Fibroblast of lung (primary cell): ENCODE measurements around the gene NHSL2. TPM values are rescaled to one million over a fixed set of nuclear protein-coding genes. Genes with fewer than 3 reads are reported as not detected.

Experiments used
- DNase-seq, 2 donors: peaks; one replicate each; pipeline versions ENCODE4 v3.0.0 to v3.0.0-alpha.2; 2010; ENCODE audit warnings: low read depth in 2 of 2
- H2AFZ ChIP-seq: 2 replicates; pipeline ENCODE4 v1.5.1; 2012; ENCODE audit warnings: low read length, control low read depth, inconsistent platforms
- H3K27ac ChIP-seq: 2 replicates; pipeline ENCODE4 v1.5.1; 2011; ENCODE audit warnings: low read length, control low read depth; ENCODE audit not compliant: insufficient read depth
- H3K27me3 ChIP-seq: 2 replicates; pipeline ENCODE4 v1.5.1; 2011; ENCODE audit warnings: mild to moderate bottlenecking, low read length; ENCODE audit not compliant: control insufficient read depth, insufficient read depth
- H3K36me3 ChIP-seq: 2 replicates; pipeline ENCODE4 v1.5.1; 2011; ENCODE audit warnings: low read length; ENCODE audit not compliant: control insufficient read depth, insufficient read depth
- H3K4me1 ChIP-seq: 2 replicates; pipeline ENCODE4 v1.5.1; 2011; ENCODE audit warnings: low read length; ENCODE audit not compliant: control insufficient read depth, insufficient read depth; ENCODE audit errors: extremely low read depth
- H3K4me2 ChIP-seq: 2 replicates; pipeline ENCODE4 v1.5.1; 2011; ENCODE audit warnings: low read length, control low read depth; ENCODE audit not compliant: insufficient read depth; ENCODE audit errors: extremely low read depth
- H3K4me3 ChIP-seq, 4 experiments: fragments of 200-600 bp in 1 of 4; sonication (generic) in 1 of 4; replicated peaks in 1 of 4; 2 replicates each; pipeline ENCODE4 v1.5.1; 2011 to 2016; ENCODE audit warnings: low read length in 4 of 4, low read depth in 3 of 4, mild to moderate bottlenecking in 3 of 4, control low read depth in 2 of 4, inconsistent platforms in 1 of 4, mixed read lengths in 1 of 4; ENCODE audit not compliant: insufficient read depth in 1 of 4; ENCODE audit errors: control extremely low read depth in 1 of 4
- H3K79me2 ChIP-seq: 2 replicates; pipeline ENCODE4 v1.5.1; 2012; ENCODE audit warnings: mild to moderate bottlenecking, low read length, inconsistent platforms; ENCODE audit not compliant: control insufficient read depth, insufficient read depth
- H3K9ac ChIP-seq: 2 replicates; pipeline ENCODE4 v1.5.1; 2011; ENCODE audit warnings: mild to moderate bottlenecking, low read length, control low read depth; ENCODE audit not compliant: insufficient read depth
- H3K9me3 ChIP-seq: 2 replicates; pipeline ENCODE4 v1.5.1; 2012; ENCODE audit warnings: low read depth, low read length; ENCODE audit not compliant: control insufficient read depth, insufficient read depth
- H4K20me1 ChIP-seq: 2 replicates; pipeline ENCODE4 v1.5.1; 2011; ENCODE audit warnings: low read length; ENCODE audit not compliant: control insufficient read depth, insufficient read depth; ENCODE audit errors: extremely low read depth
- CTCF ChIP-seq, 2 donors: IDR thresholded peaks in 1 of 2; conservative IDR thresholded peaks in 1 of 2; 1 replicate in 1 of 2; 2 replicates in 1 of 2; pipeline ENCODE4 v1.5.1; 2011 to 2012; ENCODE audit warnings: low read length in 2 of 2, control low read depth in 1 of 2, inconsistent platforms in 1 of 2, low read depth in 1 of 2, mild to moderate bottlenecking in 1 of 2
- EZH2 ChIP-seq: IDR thresholded peaks from 2 replicates; pipeline ENCODE4 v1.5.1; 2012; ENCODE audit warnings: low read length, control low read depth, mild to moderate bottlenecking; ENCODE audit errors: missing control alignments
- polyA plus RNA-seq, 2 donors: library from polyadenylated mRNA; depleted of rRNA in 1 of 2; stranded (reverse) in 1 of 2; unstranded in 1 of 2; fragments of >200 nt; gene quantifications; 2 replicates each; pipeline ENCODE4 v1.2.1, GENCODE V29; 2011 to 2012; ENCODE audit warnings: missing spikeins in 1 of 2
- total RNA-seq: library from RNA; depleted of rRNA; stranded (reverse); fragments of >200 nt; gene quantifications from 2 replicates; pipeline ENCODE4 v1.2.1, GENCODE V29; 2014

Gene NHSL2
- total and polyA plus RNA-seq, 2 donors (not counting 1 experiment from before 2014, with no cell fraction given) = 4.3 to 9.7 TPM

GRCh38 chrX:71938371-71938770 lies 27.7 kb downstream of the NHSL2 start:
- DNase-seq = peak in 1 of 2 donors; percentile 67

GRCh38 chrX:71941145-71941544 lies 30.5 kb downstream of the NHSL2 start:
- DNase-seq = peak in 1 of 2 donors; percentile 53
- Histone ChIP-seq H3K9me3 (no peaks in the 10 kb centered on the region), H2AFZ (no peak overlapping the region), H3K27ac (no peak overlapping the region), H3K4me2 (no peak overlapping the region), H3K9ac (no peak overlapping the region), H4K20me1 (no peaks in the 10 kb centered on the region), H3K4me1 (no peaks in the 10 kb centered on the region), H3K36me3 (no peaks in the 10 kb centered on the region), H3K27me3 (no peaks in the 10 kb centered on the region), H3K79me2 (no peaks in the 10 kb centered on the region), H3K4me3 (no peak overlapping the region)
- TF ChIP-seq EZH2 (no peak), CTCF (conservative IDR thresholded peaks at IDR 0.05 in 1 of 2, IDR thresholded peaks at IDR 0.05 in 1 of 2; ENCODE audit: low read depth in 1 of 2, low read length in 2 of 2) (no peak)

More at GRCh38 chrX:71938371-71938770, 27.7 kb downstream of the NHSL2 start:
- H3K4me1 ChIP-seq = no peaks in the 10 kb centered on the region
- no peaks in the 10 kb centered on the region for H3K9me3 ChIP-seq
- no peaks in the 10 kb centered on the region for H3K36me3 ChIP-seq
- H2AFZ ChIP-seq = no peak overlapping the region
- no peak for TF ChIP-seq EZH2
- TF ChIP-seq CTCF (conservative IDR thresholded peaks at IDR 0.05 in 1 of 2, IDR thresholded peaks at IDR 0.05 in 1 of 2; ENCODE audit: low read depth in 1 of 2, low read length in 2 of 2) = no peak
- no peak overlapping the region for H3K4me2 ChIP-seq
- H3K27ac ChIP-seq = no peak overlapping the region
- no peak overlapping the region for H3K9ac ChIP-seq
- H3K4me3 ChIP-seq = no peak overlapping the region
- no peaks in the 10 kb centered on the region for H3K27me3 ChIP-seq
- no peaks in the 10 kb centered on the region for H4K20me1 ChIP-seq
- no peaks in the 10 kb centered on the region for H3K79me2 ChIP-seq

GRCh38 chrX:71941776-71942175 lies 31.1 kb downstream of the NHSL2 start:
- no peaks in the 10 kb centered on the region for H4K20me1 ChIP-seq
- H3K9me3 ChIP-seq = no peaks in the 10 kb centered on the region
- H3K4me2 ChIP-seq = no peak overlapping the region
- no peaks in the 10 kb centered on the region for H3K79me2 ChIP-seq
- no peaks in the 10 kb centered on the region for H3K27me3 ChIP-seq
- H3K36me3 ChIP-seq = no peaks in the 10 kb centered on the region
- no peak overlapping the region for H3K27ac ChIP-seq
- no peak overlapping the region for H2AFZ ChIP-seq
- H3K9ac ChIP-seq = no peak overlapping the region
- peak; percentile 74 to 86 for DNase-seq
- no peak overlapping the region for H3K4me3 ChIP-seq
- TF ChIP-seq CTCF (conservative IDR thresholded peaks at IDR 0.05 in 1 of 2, IDR thresholded peaks at IDR 0.05 in 1 of 2; ENCODE audit: low read depth in 1 of 2, low read length in 2 of 2) (no peak), EZH2 (no peak)
- no peaks in the 10 kb centered on the region for H3K4me1 ChIP-seq
